ENCODE results near the gene RCOR1. TPM values are rescaled to one million over a fixed set of nuclear protein-coding genes. Genes with fewer than 3 reads are reported as not detected.

RCOR1 gene
- polyA plus RNA-seq, 2 of the 4 experiments (the other 2 are of a cell fraction): 17.7 to 24.7 TPM

- Histone ChIP-seq H3K4me2 (peak overlapping the region; percentile 40), H3K27ac (peak overlapping the region; percentile 1 to 28; a peak in 1 of 6 replicates), H3K9me3 (0 out of 3 replicates have a peak, but pooled peaks cover 3% of the 10 kb centered on the region), H3K4me3 (no peak overlapping the region), H3K4me1 (peaks cover 36% of the 10 kb centered on the region)
- TF ChIP-seq NFE2L2 (conservative IDR thresholded peaks at IDR 0.05; ENCODE audit: low read length) (no peak), SREBF2 (IDR thresholded peaks at IDR 0.05) (no peak), HDAC2 (IDR thresholded peaks at IDR 0.05) (no peak), TFCP2L1 (CRISPR knock-in tag; IDR thresholded peaks at IDR 0.05) (no peak), BHLHE40 (IDR thresholded peaks at IDR 0.05; ENCODE audit: low read depth, low read length) (no peak), KDM5A (IDR thresholded peaks at IDR 0.05) (no peak), ESRRA (IDR thresholded peaks at IDR 0.05; ENCODE audit: borderline replicate concordance, low read length) (no peak), CBX2 (IDR thresholded peaks at IDR 0.05; ENCODE audit: borderline replicate concordance, low read depth) (no peak), CHD4 (IDR thresholded peaks at IDR 0.05; ENCODE audit: borderline replicate concordance) (no peak), MAX (IDR thresholded peaks at IDR 0.05) (no peak), JUNB (IDR thresholded peaks at IDR 0.05) (no peak), MAFK (IDR thresholded peaks at IDR 0.05; ENCODE audit: partially characterized antibody) (no peak), HES2 (IDR thresholded peaks at IDR 0.05) (no peak), POLR2AphosphoS2 (conservative IDR thresholded peaks at IDR 0.05; ENCODE audit: low read length) (no peak)
- ChIA-PET POLR2A (interaction anchor here (0.6 kb wide), 1 partner anchor 253 kb away, joined by 6 read pairs; no protein-coding TSS in a partner anchor), CTCF (interaction anchor here (0.6 to 3.8 kb wide), 7 partner anchors 11 to 1338 kb away, joined by 3 to 23 read pairs (median 4); no protein-coding TSS in a partner anchor)
- 23% methylated on average over 3 of the region's 3 CpGs for WGBS (ENCODE audit: missing lambda C conversion rate)
- ATAC-seq: peak in 1 of 2 experiments; percentile 25; a peak in 2 of 6 replicates
- DNase-seq (ENCODE audit: low read depth in 1 of 2, low spot score in 1 of 2): no peak
- FAIRE-seq: no peak
These were observed 104.5 kb downstream of the RCOR1 start for GRCh38 chr14:102696856-102697495.

GRCh38 chr14:102697501-102697900 is 105.1 kb downstream of the RCOR1 start:
- FAIRE-seq: no peak
- ATAC-seq: no peak
- H3K4me1 ChIP-seq: peaks cover 36% of the 10 kb centered on the region
- H3K9me3 ChIP-seq: 0 out of 3 replicates have a peak, but pooled peaks cover 3% of the 10 kb centered on the region
- ChIA-PET CTCF (interaction anchor here (0.7 to 1.5 kb wide), 5 partner anchors 11 to 487 kb away, joined by 3 to 5 read pairs (median 3); no protein-coding TSS in a partner anchor), POLR2A (no interaction called here)
- DNase-seq (ENCODE audit: low read depth in 1 of 2, low spot score in 1 of 2): no peak
- WGBS (ENCODE audit: missing lambda C conversion rate): 87% methylated on average over 6 of the region's 6 CpGs
- H3K4me3 ChIP-seq: no peak overlapping the region
- H3K27ac ChIP-seq: peak overlapping the region in 1 of 2 experiments; percentile 1; a peak in 1 of 6 replicates
- H3K4me2 ChIP-seq: peak overlapping the region; percentile 40
- TF ChIP-seq CBX2 (IDR thresholded peaks at IDR 0.05; ENCODE audit: borderline replicate concordance, low read depth): no peak
- TF ChIP-seq ZFP36 (IDR thresholded peaks at IDR 0.05; ENCODE audit: borderline replicate concordance, partially characterized antibody): no peak
- no peak for TF ChIP-seq BHLHE40 (IDR thresholded peaks at IDR 0.05; ENCODE audit: low read depth, low read length)
- no peak for TF ChIP-seq ATOH8 (CRISPR knock-in tag; IDR thresholded peaks at IDR 0.05; ENCODE audit: low read depth)
- TF ChIP-seq KDM5A (IDR thresholded peaks at IDR 0.05): no peak
- no peak for TF ChIP-seq CTCF (IDR thresholded peaks at IDR 0.05)
- TF ChIP-seq FOSB (CRISPR knock-in tag; IDR thresholded peaks at IDR 0.05): no peak
- TF ChIP-seq RAD21 (conservative IDR thresholded peaks at IDR 0.05 in 1 of 2, IDR thresholded peaks at IDR 0.05 in 1 of 2): no peak
- no peak for TF ChIP-seq RFX5 (IDR thresholded peaks at IDR 0.05)
- TF ChIP-seq RCOR1 (IDR thresholded peaks at IDR 0.05; ENCODE audit: low read depth, low read length): no peak
- TF ChIP-seq HOXA7 (CRISPR knock-in tag; IDR thresholded peaks at IDR 0.05): no peak
- TF ChIP-seq ZSCAN20 (CRISPR knock-in tag; IDR thresholded peaks at IDR 0.05): no peak
- TF ChIP-seq REST (IDR thresholded peaks at IDR 0.05): no peak
- no peak for TF ChIP-seq ZNF302 (CRISPR knock-in tag; IDR thresholded peaks at IDR 0.05)
- TF ChIP-seq HMGXB4 (CRISPR knock-in tag; IDR thresholded peaks at IDR 0.05; ENCODE audit: borderline replicate concordance): no peak
- TF ChIP-seq JUNB (IDR thresholded peaks at IDR 0.05): no peak
- no peak for TF ChIP-seq E2F6 (IDR thresholded peaks at IDR 0.05; ENCODE audit: borderline replicate concordance, low read depth)

Measured in A549 (cell line).